A549 (cell line): ENCODE measurements around the gene SLC25A41. TPM values are rescaled to one million over a fixed set of nuclear protein-coding genes. Genes with fewer than 3 reads are reported as not detected.

Source experiments
- ATAC-seq, 2 experiments: fragments of 200-7000 bp in 1 of 2; fragments of >200 bp in 1 of 2; cut with Nextera tagmentation in 1 of 2; cut with Tn5 transposase in 1 of 2; 3 replicates each; pipeline versions ENCODE4 v1.8.0 to v1.9.1; 2018 to 2020; ENCODE audit warnings: mild to moderate bottlenecking in 1 of 2, moderate library complexity in 1 of 2
- CTCF ChIA-PET: fragments of 300-600 bp; sonication (Branson Sonifier 250); formaldehyde crosslinking; extraction: SDS; loops from one replicate; lab custom pipeline; 2021; ENCODE audit warnings: antibody characterized with exemption, inconsistent platforms; lab: Yijun Ruan, JAX
- POLR2A ChIA-PET: fragments of 350-600 bp; formaldehyde crosslinking; extraction: SDS; loops from one replicate; lab custom pipeline; 2021; ENCODE audit warnings: antibody characterized with exemption, inconsistent platforms; lab: Yijun Ruan, JAX
- DNase-seq, 2 experiments: peaks; one replicate each; pipeline versions ENCODE4 v3.0.0 to v3.0.0-alpha.2; 2011 to 2016; ENCODE audit warnings: low read depth in 1 of 2, low spot score in 1 of 2
- FAIRE-seq: peaks from 2 replicates; lab custom pipeline; 2011; peaks lifted over from hg19 to GRCh38; lab: Jason Lieb, UNC
- H3K27ac ChIP-seq, 2 experiments: fragments of >200 bp; sonication (Bioruptor Twin); formaldehyde crosslinking; 3 replicates each; pipeline ENCODE4 v1.5.1; 2016 to 2017
- H3K4me1 ChIP-seq: fragments of >200 bp; sonication (Bioruptor Twin); formaldehyde crosslinking; 3 replicates; pipeline ENCODE4 v1.6.1; 2016
- H3K4me2 ChIP-seq: fragments of >200 bp; sonication (Bioruptor Twin); formaldehyde crosslinking; 3 replicates; pipeline ENCODE4 v1.6.1; 2016
- H3K4me3 ChIP-seq: fragments of >200 bp; sonication (Bioruptor Twin); formaldehyde crosslinking; 3 replicates; pipeline ENCODE4 v1.5.1; 2016
- H3K9me3 ChIP-seq: fragments of >200 bp; sonication (Bioruptor Twin); formaldehyde crosslinking; 3 replicates; pipeline ENCODE4 v1.6.1; 2016
- BHLHE40 ChIP-seq: IDR thresholded peaks from 2 replicates; pipeline ENCODE4 v1.6.1; 2012; ENCODE audit warnings: low read depth, low read length, inconsistent platforms
- E2F6 ChIP-seq: IDR thresholded peaks from 2 replicates; pipeline ENCODE4 v1.6.1; 2012; ENCODE audit warnings: low read depth, borderline replicate concordance
- ELK1 ChIP-seq: fragments of 150-350 bp; IDR thresholded peaks from 2 replicates; pipeline ENCODE4 v1.6.1; 2014; ENCODE audit warnings: low read depth, mild to moderate bottlenecking, low read length
- FOSB ChIP-seq: fragments of 250-450 bp; sonication (Bioruptor Pico); IDR thresholded peaks from 2 replicates; pipeline ENCODE4 v1.5.0; 2020; ENCODE audit warnings: mild to moderate bottlenecking, moderate library complexity
- FOSL2 ChIP-seq, 2 experiments: fragments of 450-650 bp in 1 of 2; fragments of >200 bp in 1 of 2; sonication (Bioruptor Twin) in 1 of 2; formaldehyde crosslinking; IDR thresholded peaks; 2 replicates each; pipeline versions ENCODE4 v1.5.0 to v1.6.1; 2016 to 2020; ENCODE audit warnings: mild to moderate bottlenecking in 1 of 2, moderate library complexity in 1 of 2
- HDAC2 ChIP-seq: fragments of 200-600 bp; sonication (generic); IDR thresholded peaks from 2 replicates; pipeline ENCODE4 v1.6.1; 2016
- HOXB5 ChIP-seq: fragments of 250-450 bp; sonication (Bioruptor Pico); IDR thresholded peaks from 2 replicates; pipeline ENCODE4 v1.5.0; 2020; ENCODE audit warnings: mild to moderate bottlenecking, moderate library complexity
- KDM1A ChIP-seq: fragments of 200-600 bp; sonication (generic); IDR thresholded peaks from 2 replicates; pipeline ENCODE4 v1.6.1; 2016; ENCODE audit warnings: low read depth, mild to moderate bottlenecking
- MAX ChIP-seq: IDR thresholded peaks from 2 replicates; pipeline ENCODE4 v1.6.1; 2012
- NFE2L2 ChIP-seq: fragments of 150-350 bp; conservative IDR thresholded peaks from 2 replicates; pipeline ENCODE4 v1.6.1; 2014; ENCODE audit warnings: low read length
- REST ChIP-seq: fragments of 200-600 bp; sonication (generic); IDR thresholded peaks from 2 replicates; pipeline ENCODE4 v1.6.1; 2016; ENCODE audit warnings: antibody characterized with exemption, mild to moderate bottlenecking, moderate library complexity
- SMC3 ChIP-seq: fragments of >200 bp; sonication (Bioruptor Twin); formaldehyde crosslinking; IDR thresholded peaks from 3 replicates; pipeline ENCODE4 v1.6.1; 2018; ENCODE audit warnings: inconsistent platforms
- ZFP36 ChIP-seq: fragments of 450-650 bp; IDR thresholded peaks from 2 replicates; pipeline ENCODE4 v1.6.1; 2014; ENCODE audit warnings: borderline replicate concordance; ENCODE audit not compliant: partially characterized antibody
- WGBS: methylation state at CpG from one replicate; pipeline ENCODE4 v1.1.6; 2017; ENCODE audit errors: missing lambda C conversion rate; 5-methylcytosine and 5-hydroxymethylcytosine counted together
- polyA plus RNA-seq, 4 experiments: library from polyadenylated mRNA; depleted of rRNA in 3 of 4; stranded (reverse); fragments of >200 nt; fragmentation: RNase III in 1 of 4; extraction: RNeasy Plus Mini Kit Qiagen cat#74134 plus additional on column Dnase treatment in 1 of 4; gene quantifications; 2 replicates in 3 of 4; 3 replicates in 1 of 4; pipeline ENCODE4 v1.2.3, GENCODE V29; 2011 to 2017

The SLC25A41 gene
- polyA plus RNA-seq, 2 of the 4 experiments (the other 2 are of a cell fraction) = 0.09 to 0.26 TPM

- Histone ChIP-seq H3K9me3 (no peaks in the 10 kb centered on the region; the same call in 2 of the 3 replicates), H3K4me3 (no peak overlapping the region), H3K27ac (no peak overlapping the region), H3K4me2 (no peak overlapping the region), H3K4me1 (no peaks in the 10 kb centered on the region)
- ChIA-PET CTCF (no interaction called here), POLR2A (no interaction called here)
- FAIRE-seq (no peak), DNase-seq (no peak), ATAC-seq (no peak)
- WGBS = 97% methylated on average over 7 of the region's 7 CpGs
- TF ChIP-seq HDAC2 = no peak
- TF ChIP-seq KDM1A = no peak
- no peak for TF ChIP-seq SMC3
- TF ChIP-seq FOSB (CRISPR knock-in tag) = no peak
Measured at GRCh38 chr19:6451583-6452222, 18.1 kb upstream of the SLC25A41 start.

GRCh38 chr19:6450166-6450565 is 16.6 kb upstream of the SLC25A41 start:
- no peaks in the 10 kb centered on the region for H3K4me1 ChIP-seq
- CTCF ChIA-PET = interaction anchor here (0.9 kb wide), 1 partner anchor 14 kb away, joined by 3 read pairs; no protein-coding TSS in a partner anchor
- DNase-seq = no peak
- TF ChIP-seq REST (no peak), ELK1 (no peak), E2F6 (no peak), NFE2L2 (no peak), HOXB5 (CRISPR knock-in tag) (no peak), MAX (no peak)
- TF ChIP-seq, all 56 proteins: peak for 0
- Histone ChIP-seq H3K9me3 (no peaks in the 10 kb centered on the region; the same call in 2 of the 3 replicates), H3K4me3 (no peak overlapping the region), H3K27ac (no peak overlapping the region), H3K4me2 (no peak overlapping the region)
- WGBS = 88% methylated on average over 5 of the region's 5 CpGs
- FAIRE-seq (no peak), ATAC-seq (no peak)
- POLR2A ChIA-PET = no interaction called here

GRCh38 chr19:6448045-6448444 is 14.5 kb upstream of the SLC25A41 start:
- TF ChIP-seq MAX = no peak
- Histone ChIP-seq H3K4me2 (no peak overlapping the region), H3K27ac (no peak overlapping the region), H3K9me3 (no peaks in the 10 kb centered on the region), H3K4me1 (no peaks in the 10 kb centered on the region), H3K4me3 (no peak overlapping the region)
- ATAC-seq = no peak
- 91% methylated on average over 3 of the region's 3 CpGs for WGBS
- POLR2A ChIA-PET = no interaction called here
- no peak for FAIRE-seq
- CTCF ChIA-PET = no interaction called here
- DNase-seq = no peak

GRCh38 chr19:6446452-6446851 is 12.9 kb upstream of the SLC25A41 start:
- CTCF ChIA-PET = interaction anchor here (0.9 kb wide), 1 partner anchor 10 kb away, joined by 3 read pairs; no protein-coding TSS in a partner anchor
- TF ChIP-seq FOSL2 (IDR thresholded peaks at IDR 0.05) (no peak), FOSL2 (CRISPR knock-in tag; IDR thresholded peaks at IDR 0.05) (no peak), BHLHE40 (no peak), ZFP36 (no peak)
- DNase-seq (no peak), ATAC-seq (no peak), FAIRE-seq (no peak)
- POLR2A ChIA-PET = no interaction called here
- no peak overlapping the region for H3K27ac ChIP-seq
- no peaks in the 10 kb centered on the region for H3K4me1 ChIP-seq
- no peaks in the 10 kb centered on the region for H3K9me3 ChIP-seq
- H3K4me3 ChIP-seq = no peak overlapping the region
- no peak overlapping the region for H3K4me2 ChIP-seq
- WGBS = 85% methylated on average over 2 of the region's 3 CpGs
